HepG2 (cell line): ENCODE results near the gene ERFL. TPM values are rescaled to one million over a fixed set of nuclear protein-coding genes. Genes with fewer than 3 reads are reported as not detected.

Experiments used
- ARNT2 ChIP-seq: sonication (generic); formaldehyde crosslinking; IDR thresholded peaks from 2 replicates; pipeline ENCODE4 v1.8.0; 2022; ENCODE audit warnings: mild to moderate bottlenecking, low read depth, missing genetic modification reagents, moderate library complexity
- ATF7-NPFF ChIP-seq: sonication (generic); formaldehyde crosslinking; IDR thresholded peaks from 2 replicates; pipeline ENCODE4 v1.8.1; 2023; ENCODE audit warnings: mild to moderate bottlenecking, low read depth, missing genetic modification reagents, moderate library complexity
- CBX1 ChIP-seq: IDR thresholded peaks from one replicate; pipeline ENCODE4 v1.6.1; 2016; ENCODE audit warnings: antibody characterized with exemption, low read depth
- CEBPG ChIP-seq: IDR thresholded peaks from 2 replicates; pipeline ENCODE4 v1.6.1; 2016
- GABPA ChIP-seq, 2 experiments: IDR thresholded peaks; 2 replicates each; pipeline ENCODE4 v1.6.1; 2011 to 2016; ENCODE audit warnings: low read depth in 2 of 2, low read length in 1 of 2, missing biosample characterization in 1 of 2, missing genetic modification characterization in 1 of 2
- NR2F2 ChIP-seq: IDR thresholded peaks from 2 replicates; pipeline ENCODE4 v1.6.1; 2012; ENCODE audit warnings: low read depth, inconsistent platforms, borderline replicate concordance
- RXRB ChIP-seq: IDR thresholded peaks from 2 replicates; pipeline ENCODE4 v1.6.1; 2016; ENCODE audit warnings: borderline replicate concordance, missing genetic modification reagents, missing compliant biosample characterization
- SIX4 ChIP-seq: sonication (generic); formaldehyde crosslinking; IDR thresholded peaks from 2 replicates; pipeline ENCODE4 v1.4.0; 2020; ENCODE audit warnings: missing genetic modification reagents
- TEAD3 ChIP-seq: optimal IDR thresholded peaks from 2 replicates; pipeline ENCODE3; 2016; ENCODE audit warnings: borderline replicate concordance
- TRIM24 ChIP-seq: sonication (generic); formaldehyde crosslinking; IDR thresholded peaks from 2 replicates; pipeline ENCODE4 v1.8.0; 2022; ENCODE audit warnings: mild to moderate bottlenecking, missing genetic modification reagents
- YEATS4 ChIP-seq: sonication (generic); formaldehyde crosslinking; IDR thresholded peaks from 2 replicates; pipeline ENCODE4 v1.4.0; 2020; ENCODE audit warnings: missing genetic modification reagents, borderline replicate concordance
- ZFP41 ChIP-seq: sonication (generic); formaldehyde crosslinking; IDR thresholded peaks from 2 replicates; pipeline ENCODE4 v1.4.0; 2020; ENCODE audit warnings: mild to moderate bottlenecking, missing genetic modification reagents, borderline replicate concordance
- ZNF205 ChIP-seq: IDR thresholded peaks from 2 replicates; pipeline ENCODE4 v1.6.1; 2018; ENCODE audit warnings: missing biosample characterization, missing genetic modification reagents
- ZNF468 ChIP-seq: sonication (generic); formaldehyde crosslinking; IDR thresholded peaks from 2 replicates; pipeline ENCODE4 v1.8.0; 2022; ENCODE audit warnings: mild to moderate bottlenecking, moderate library complexity, missing genetic modification reagents
- ZNF615 ChIP-seq: sonication (generic); formaldehyde crosslinking; IDR thresholded peaks from 2 replicates; pipeline ENCODE4 v1.5.0; 2020; ENCODE audit warnings: mild to moderate bottlenecking, missing genetic modification reagents, borderline replicate concordance
- ZNF883 ChIP-seq: sonication (generic); formaldehyde crosslinking; IDR thresholded peaks from 2 replicates; pipeline ENCODE4 v1.5.1; 2020; ENCODE audit warnings: mild to moderate bottlenecking, missing genetic modification reagents; ENCODE audit errors: not compliant biosample characterization
- polyA plus RNA-seq, 8 experiments: library from polyadenylated mRNA; depleted of rRNA in 3 of 8; stranded (reverse) in 7 of 8; unstranded in 1 of 8; fragments of >200 nt; fragmentation: Illumina TruSeq in 4 of 8; extraction: Trizol in 4 of 8; gene quantifications; 2 replicates each; pipeline versions ENCODE4 v1.2.1 to v1.2.3, GENCODE V29; 2011 to 2016; ENCODE audit warnings: low read depth in 4 of 8, missing spikeins in 1 of 8, mixed read lengths in 1 of 8; ENCODE audit not compliant: insufficient read depth in 1 of 8
- total RNA-seq, 5 experiments: library from RNA; depleted of rRNA; stranded (reverse); fragments of >200 nt; fragmentation: Illumina TruSeq; extraction: Trizol; gene quantifications; 2 replicates each; pipeline ENCODE4 v1.2.3, GENCODE V29; 2016; ENCODE audit warnings: low read depth in 1 of 5
- TF ChIP-seq, protein P1 (sequence below): sonication (generic); formaldehyde crosslinking; IDR thresholded peaks from 2 replicates; pipeline ENCODE4 v1.4.0; 2020; ENCODE audit warnings: missing genetic modification reagents, borderline replicate concordance
- TF ChIP-seq, protein P2 (sequence below): sonication (generic); formaldehyde crosslinking; IDR thresholded peaks from 2 replicates; pipeline ENCODE4 v1.4.0; 2020; ENCODE audit warnings: low read depth, mild to moderate bottlenecking, missing genetic modification reagents
- TF ChIP-seq, protein P3 (sequence below): sonication (generic); formaldehyde crosslinking; conservative IDR thresholded peaks from 2 replicates; pipeline ENCODE4 v1.8.0; 2022; ENCODE audit warnings: mild to moderate bottlenecking, moderate library complexity, missing genetic modification reagents

The ERFL gene
- total and polyA plus RNA-seq, 2 of the 13 experiments (the other 11 are each of a cell fraction or from before 2014, with no cell fraction given), result not detected

DNA sequence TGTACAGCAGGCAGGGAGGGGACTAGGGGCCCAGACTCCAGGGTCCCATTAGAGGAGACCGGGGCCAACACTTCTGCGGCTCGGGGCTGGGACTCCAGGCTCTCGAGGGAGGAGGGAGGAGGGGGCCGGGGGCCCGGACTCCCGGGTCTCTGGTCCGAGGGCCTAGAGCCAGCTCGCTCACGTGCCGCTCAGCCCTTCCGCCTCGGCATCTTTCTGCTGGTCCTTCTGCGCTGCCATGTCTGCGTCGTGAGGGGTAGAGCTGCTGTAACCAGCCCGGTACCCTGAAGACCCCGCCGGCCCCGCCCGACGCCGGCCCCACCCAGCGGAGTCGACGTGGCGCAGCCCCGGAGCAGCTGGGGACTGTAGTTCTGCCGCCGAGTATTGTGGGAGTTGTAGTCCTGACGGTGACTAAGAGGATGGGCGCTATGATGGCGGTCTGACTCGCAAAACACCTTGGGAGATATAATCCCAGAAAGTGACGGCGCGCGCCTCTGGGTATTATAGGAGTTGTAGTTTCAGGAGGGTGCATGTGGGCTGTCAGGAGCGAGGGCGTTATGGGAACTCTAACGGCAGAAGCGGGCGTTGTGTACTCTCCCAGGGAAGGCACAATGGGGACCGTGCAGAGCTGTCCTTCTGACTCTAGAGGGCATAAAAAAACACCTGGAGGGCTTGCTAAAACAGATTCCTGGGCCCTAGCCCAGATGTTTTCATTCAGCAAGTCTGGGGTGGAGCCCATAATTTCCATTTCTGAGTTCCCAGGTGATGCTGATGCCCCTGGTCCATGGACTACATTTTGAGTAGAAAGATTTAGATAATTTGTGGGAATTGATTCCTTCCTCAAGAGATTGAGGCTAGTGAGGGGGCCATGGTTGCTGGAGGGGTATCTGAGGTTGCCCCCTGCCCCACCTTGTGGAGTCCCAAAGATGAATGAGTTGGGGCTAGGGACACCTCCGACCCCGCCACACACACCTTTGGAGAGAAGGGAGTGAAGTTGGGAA lies 31.1 kb upstream of the ERFL start, which contains the start of gene RABAC1 (continued):
- 0 out of 2 replicates have a peak, but pooled peaks have one; percentile 37 for TF ChIP-seq RXRB
- TF ChIP-seq, protein P1, sequence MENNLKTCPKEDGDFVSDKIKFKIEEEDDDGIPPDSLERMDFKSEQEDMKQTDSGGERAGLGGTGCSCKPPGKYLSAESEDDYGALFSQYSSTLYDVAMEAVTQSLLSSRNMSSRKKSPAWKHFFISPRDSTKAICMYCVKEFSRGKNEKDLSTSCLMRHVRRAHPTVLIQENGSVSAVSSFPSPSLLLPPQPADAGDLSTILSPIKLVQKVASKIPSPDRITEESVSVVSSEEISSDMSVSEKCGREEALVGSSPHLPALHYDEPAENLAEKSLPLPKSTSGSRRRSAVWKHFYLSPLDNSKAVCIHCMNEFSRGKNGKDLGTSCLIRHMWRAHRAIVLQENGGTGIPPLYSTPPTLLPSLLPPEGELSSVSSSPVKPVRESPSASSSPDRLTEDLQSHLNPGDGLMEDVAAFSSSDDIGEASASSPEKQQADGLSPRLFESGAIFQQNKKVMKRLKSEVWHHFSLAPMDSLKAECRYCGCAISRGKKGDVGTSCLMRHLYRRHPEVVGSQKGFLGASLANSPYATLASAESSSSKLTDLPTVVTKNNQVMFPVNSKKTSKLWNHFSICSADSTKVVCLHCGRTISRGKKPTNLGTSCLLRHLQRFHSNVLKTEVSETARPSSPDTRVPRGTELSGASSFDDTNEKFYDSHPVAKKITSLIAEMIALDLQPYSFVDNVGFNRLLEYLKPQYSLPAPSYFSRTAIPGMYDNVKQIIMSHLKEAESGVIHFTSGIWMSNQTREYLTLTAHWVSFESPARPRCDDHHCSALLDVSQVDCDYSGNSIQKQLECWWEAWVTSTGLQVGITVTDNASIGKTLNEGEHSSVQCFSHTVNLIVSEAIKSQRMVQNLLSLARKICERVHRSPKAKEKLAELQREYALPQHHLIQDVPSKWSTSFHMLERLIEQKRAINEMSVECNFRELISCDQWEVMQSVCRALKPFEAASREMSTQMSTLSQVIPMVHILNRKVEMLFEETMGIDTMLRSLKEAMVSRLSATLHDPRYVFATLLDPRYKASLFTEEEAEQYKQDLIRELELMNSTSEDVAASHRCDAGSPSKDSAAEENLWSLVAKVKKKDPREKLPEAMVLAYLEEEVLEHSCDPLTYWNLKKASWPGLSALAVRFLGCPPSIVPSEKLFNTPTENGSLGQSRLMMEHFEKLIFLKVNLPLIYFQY (CRISPR knock-in tag), result no peak
- TF ChIP-seq, protein P2, sequence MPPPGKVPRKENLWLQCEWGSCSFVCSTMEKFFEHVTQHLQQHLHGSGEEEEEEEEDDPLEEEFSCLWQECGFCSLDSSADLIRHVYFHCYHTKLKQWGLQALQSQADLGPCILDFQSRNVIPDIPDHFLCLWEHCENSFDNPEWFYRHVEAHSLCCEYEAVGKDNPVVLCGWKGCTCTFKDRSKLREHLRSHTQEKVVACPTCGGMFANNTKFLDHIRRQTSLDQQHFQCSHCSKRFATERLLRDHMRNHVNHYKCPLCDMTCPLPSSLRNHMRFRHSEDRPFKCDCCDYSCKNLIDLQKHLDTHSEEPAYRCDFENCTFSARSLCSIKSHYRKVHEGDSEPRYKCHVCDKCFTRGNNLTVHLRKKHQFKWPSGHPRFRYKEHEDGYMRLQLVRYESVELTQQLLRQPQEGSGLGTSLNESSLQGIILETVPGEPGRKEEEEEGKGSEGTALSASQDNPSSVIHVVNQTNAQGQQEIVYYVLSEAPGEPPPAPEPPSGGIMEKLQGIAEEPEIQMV, result no peak
- TF ChIP-seq, protein P3, sequence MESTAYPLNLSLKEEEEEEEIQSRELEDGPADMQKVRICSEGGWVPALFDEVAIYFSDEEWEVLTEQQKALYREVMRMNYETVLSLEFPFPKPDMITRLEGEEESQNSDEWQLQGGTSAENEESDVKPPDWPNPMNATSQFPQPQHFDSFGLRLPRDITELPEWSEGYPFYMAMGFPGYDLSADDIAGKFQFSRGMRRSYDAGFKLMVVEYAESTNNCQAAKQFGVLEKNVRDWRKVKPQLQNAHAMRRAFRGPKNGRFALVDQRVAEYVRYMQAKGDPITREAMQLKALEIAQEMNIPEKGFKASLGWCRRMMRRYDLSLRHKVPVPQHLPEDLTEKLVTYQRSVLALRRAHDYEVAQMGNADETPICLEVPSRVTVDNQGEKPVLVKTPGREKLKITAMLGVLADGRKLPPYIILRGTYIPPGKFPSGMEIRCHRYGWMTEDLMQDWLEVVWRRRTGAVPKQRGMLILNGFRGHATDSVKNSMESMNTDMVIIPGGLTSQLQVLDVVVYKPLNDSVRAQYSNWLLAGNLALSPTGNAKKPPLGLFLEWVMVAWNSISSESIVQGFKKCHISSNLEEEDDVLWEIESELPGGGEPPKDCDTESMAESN, result peak; percentile 40; the same call in 1 of the 2 replicates
- TF ChIP-seq ZFP41 (CRISPR knock-in tag), result no peak; the same call in 1 of the 2 replicates
- no peak for TF ChIP-seq SIX4 (CRISPR knock-in tag)
- 0 out of 2 replicates have a peak, but pooled peaks have one; percentile 20 for TF ChIP-seq ATF7-NPFF (CRISPR knock-in tag)
- no peak for TF ChIP-seq ZNF468 (CRISPR knock-in tag)
- TF ChIP-seq ZNF205 (CRISPR knock-in tag), result no peak
- peak; percentile 55; the same call in 1 of the 2 replicates for TF ChIP-seq YEATS4 (CRISPR knock-in tag)
- no peak for TF ChIP-seq NR2F2
- no peak for TF ChIP-seq CEBPG (CRISPR knock-in tag)
- TF ChIP-seq TRIM24 (CRISPR knock-in tag), result no peak
- peak; percentile 22; the same call in 1 of the 2 replicates for TF ChIP-seq GABPA (IDR thresholded peaks at IDR 0.05; ENCODE audit: low read depth, low read length)
- peak; percentile 82 for TF ChIP-seq GABPA (CRISPR knock-in tag; IDR thresholded peaks at IDR 0.05; ENCODE audit: low read depth)
- no peak for TF ChIP-seq ZNF615 (CRISPR knock-in tag)
- peak; percentile 37 for TF ChIP-seq CBX1
- peak; percentile 41 for TF ChIP-seq TEAD3
- TF ChIP-seq ARNT2, result no peak
- TF ChIP-seq ZNF883 (CRISPR knock-in tag), result no peak
